Neural progenitor cell (in vitro differentiated cells): ENCODE measurements around the gene IL1RAPL1. TPM values are rescaled to one million over a fixed set of nuclear protein-coding genes. Genes with fewer than 3 reads are reported as not detected.

Experiments
- DNase-seq: peaks from one replicate; pipeline ENCODE4 v3.0.0-alpha.2; 2016; ENCODE audit warnings: low spot score
- H2AFZ ChIP-seq: fragments of 200-600 bp; sonication (generic); replicated peaks from 2 replicates; pipeline ENCODE4 v1.6.1; 2016; ENCODE audit warnings: antibody characterized with exemption
- H3F3A ChIP-seq: fragments of 200-600 bp; sonication (generic); 2 replicates; pipeline ENCODE4 v1.6.1; 2016; ENCODE audit warnings: antibody characterized with exemption, low read depth
- H3K27ac ChIP-seq: fragments of 200-600 bp; sonication (generic); 2 replicates; pipeline ENCODE4 v1.5.1; 2016; ENCODE audit warnings: mild to moderate bottlenecking
- H3K27me3 ChIP-seq: fragments of 200-600 bp; sonication (generic); 2 replicates; pipeline ENCODE4 v1.6.1; 2016; ENCODE audit warnings: mild to moderate bottlenecking, moderate library complexity
- H3K36me3 ChIP-seq: fragments of 200-600 bp; sonication (generic); 2 replicates; pipeline ENCODE4 v1.5.1; 2016
- H3K4me1 ChIP-seq: fragments of 200-600 bp; sonication (generic); 2 replicates; pipeline ENCODE4 v1.6.1; 2016; ENCODE audit warnings: mixed run types
- H3K4me2 ChIP-seq: fragments of 200-600 bp; sonication (generic); 2 replicates; pipeline ENCODE4 v1.6.1; 2016
- H3K4me3 ChIP-seq: fragments of 200-600 bp; sonication (generic); 2 replicates; pipeline ENCODE4 v1.5.1; 2016
- H3K79me2 ChIP-seq: fragments of 200-600 bp; sonication (generic); 2 replicates; pipeline ENCODE4 v1.6.1; 2016; ENCODE audit warnings: low read depth
- H3K9ac ChIP-seq: fragments of 200-600 bp; sonication (generic); 2 replicates; pipeline ENCODE4 v1.6.1; 2016
- H3K9me3 ChIP-seq: fragments of 200-600 bp; sonication (generic); 2 replicates; pipeline ENCODE4 v1.5.1; 2016; ENCODE audit warnings: low read depth
- H4K20me1 ChIP-seq: fragments of 200-600 bp; sonication (generic); 2 replicates; pipeline ENCODE4 v1.6.1; 2016; ENCODE audit warnings: low read depth
- H3K27ac Mint-ChIP-seq: 3 replicates; pipeline ENCODE4 v1.8.0; 2021; ENCODE audit warnings: mixed read lengths
- H3K27me3 Mint-ChIP-seq: 2 replicates; pipeline ENCODE4 v1.8.0; 2022; ENCODE audit warnings: low read depth, mild to moderate bottlenecking, inconsistent platforms, moderate library complexity, mixed read lengths; ENCODE audit not compliant: insufficient read depth
- H3K36me3 Mint-ChIP-seq: 3 replicates; pipeline ENCODE4 v1.8.0; 2021; ENCODE audit warnings: mixed read lengths
- H3K4me1 Mint-ChIP-seq: 3 replicates; pipeline ENCODE4 v1.8.0; 2021; ENCODE audit warnings: mixed read lengths
- H3K4me3 Mint-ChIP-seq: 3 replicates; pipeline ENCODE4 v1.8.0; 2021; ENCODE audit warnings: mild to moderate bottlenecking, moderate library complexity, mixed read lengths
- H3K9me3 Mint-ChIP-seq: 3 replicates; pipeline ENCODE4 v1.8.0; 2020; ENCODE audit warnings: mixed read lengths
- EZH2 ChIP-seq: fragments of 200-600 bp; sonication (generic); IDR thresholded peaks from 2 replicates; pipeline ENCODE4 v1.6.1; 2017; ENCODE audit warnings: antibody characterized with exemption, mild to moderate bottlenecking, moderate library complexity
- EZH2phosphoT487 ChIP-seq: fragments of 200-600 bp; sonication (generic); IDR thresholded peaks from 2 replicates; pipeline ENCODE4 v1.6.1; 2017; ENCODE audit warnings: antibody characterized with exemption
- total RNA-seq: library from RNA; depleted of rRNA; stranded (reverse); fragments of >200 nt; gene quantifications from 2 replicates; pipeline ENCODE4 v1.2.3, GENCODE V29; 2015; ENCODE audit warnings: low replicate concordance
- TF ChIP-seq, protein P1 (sequence below): fragments of 200-600 bp; sonication (generic); IDR thresholded peaks from 2 replicates; pipeline ENCODE4 v1.5.1; 2017; ENCODE audit warnings: antibody characterized with exemption, mild to moderate bottlenecking

Gene IL1RAPL1
- total RNA-seq, 1 donor from 2014 or later, result 13.4 TPM

DNA sequence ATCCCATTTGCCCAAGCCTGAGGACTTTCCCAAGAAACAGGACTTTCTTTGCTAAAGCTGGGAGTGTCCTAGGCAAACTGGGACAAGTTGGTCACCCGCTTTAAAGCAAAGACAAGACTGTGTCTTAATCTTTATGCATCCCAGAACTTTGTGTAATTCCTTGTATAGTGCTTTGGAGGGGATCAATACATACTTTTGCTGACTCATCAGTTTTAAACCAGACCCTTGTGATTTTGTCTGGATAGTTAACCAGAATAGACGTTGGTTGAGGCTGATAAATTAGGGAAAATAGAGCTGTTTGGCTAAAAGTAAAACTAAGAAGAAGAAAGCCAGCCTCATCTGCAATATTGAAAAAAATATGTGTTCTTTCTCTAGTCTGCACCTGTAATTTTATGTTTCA, 82.8 kb downstream of the IL1RAPL1 start:
- no peak overlapping the region for H3K4me2 ChIP-seq
- H3K4me3 Mint-ChIP-seq, result no peak overlapping the region

DNA sequence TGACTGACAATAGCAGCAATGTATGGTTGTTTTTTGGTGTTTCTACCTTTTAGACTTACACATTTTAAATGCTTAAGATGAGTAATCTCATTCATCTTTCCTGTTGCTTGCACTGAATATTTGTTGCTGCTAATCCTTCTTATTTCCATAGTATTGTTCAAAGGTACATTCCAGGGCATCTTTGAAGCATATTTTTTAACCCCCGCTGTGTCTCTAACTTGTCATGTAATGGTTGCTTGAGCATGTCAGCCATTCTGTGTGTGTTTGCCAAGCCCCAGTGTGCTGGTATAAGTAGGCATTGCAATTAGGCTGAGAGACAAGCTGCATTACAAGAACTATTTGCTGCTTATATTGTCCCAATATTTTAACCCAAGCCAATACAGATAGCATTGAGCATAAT, 87.9 kb downstream of the IL1RAPL1 start:
- Mint-ChIP-seq H3K27me3 (no peaks in the 10 kb centered on the region), H3K4me3 (no peak overlapping the region), H3K4me1 (peaks cover 9% of the 10 kb centered on the region), H3K9me3 (no peaks in the 10 kb centered on the region), H3K27ac (no peak overlapping the region), H3K36me3 (no peaks in the 10 kb centered on the region)
- Histone ChIP-seq H4K20me1 (no peaks in the 10 kb centered on the region), H2AFZ (no peak overlapping the region), H3K4me3 (no peak overlapping the region), H3K4me1 (peaks cover 4% of the 10 kb centered on the region), H3K9ac (no peak overlapping the region), H3F3A (no peaks in the 10 kb centered on the region), H3K9me3 (peaks cover 9% of the 10 kb centered on the region), H3K27ac (no peak overlapping the region), H3K79me2 (no peaks in the 10 kb centered on the region), H3K36me3 (no peaks in the 10 kb centered on the region), H3K27me3 (no peaks in the 10 kb centered on the region), H3K4me2 (no peak overlapping the region)
- peak; percentile 2 for DNase-seq
- TF ChIP-seq, protein P1, sequence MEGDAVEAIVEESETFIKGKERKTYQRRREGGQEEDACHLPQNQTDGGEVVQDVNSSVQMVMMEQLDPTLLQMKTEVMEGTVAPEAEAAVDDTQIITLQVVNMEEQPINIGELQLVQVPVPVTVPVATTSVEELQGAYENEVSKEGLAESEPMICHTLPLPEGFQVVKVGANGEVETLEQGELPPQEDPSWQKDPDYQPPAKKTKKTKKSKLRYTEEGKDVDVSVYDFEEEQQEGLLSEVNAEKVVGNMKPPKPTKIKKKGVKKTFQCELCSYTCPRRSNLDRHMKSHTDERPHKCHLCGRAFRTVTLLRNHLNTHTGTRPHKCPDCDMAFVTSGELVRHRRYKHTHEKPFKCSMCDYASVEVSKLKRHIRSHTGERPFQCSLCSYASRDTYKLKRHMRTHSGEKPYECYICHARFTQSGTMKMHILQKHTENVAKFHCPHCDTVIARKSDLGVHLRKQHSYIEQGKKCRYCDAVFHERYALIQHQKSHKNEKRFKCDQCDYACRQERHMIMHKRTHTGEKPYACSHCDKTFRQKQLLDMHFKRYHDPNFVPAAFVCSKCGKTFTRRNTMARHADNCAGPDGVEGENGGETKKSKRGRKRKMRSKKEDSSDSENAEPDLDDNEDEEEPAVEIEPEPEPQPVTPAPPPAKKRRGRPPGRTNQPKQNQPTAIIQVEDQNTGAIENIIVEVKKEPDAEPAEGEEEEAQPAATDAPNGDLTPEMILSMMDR, result no peak
- TF ChIP-seq EZH2phosphoT487 (no peak), EZH2 (no peak)

More for the DNA sequence above, 82.8 kb downstream of the IL1RAPL1 start:
- Histone ChIP-seq H3K27ac (no peak overlapping the region), H3K4me1 (peaks cover 10% of the 10 kb centered on the region), H3K27me3 (no peaks in the 10 kb centered on the region), H3K79me2 (peaks cover 4% of the 10 kb centered on the region), H3K9me3 (no peaks in the 10 kb centered on the region), H3K9ac (no peak overlapping the region), H3K36me3 (no peaks in the 10 kb centered on the region), H3K4me3 (no peak overlapping the region), H4K20me1 (no peaks in the 10 kb centered on the region), H2AFZ (no peak overlapping the region), H3F3A (no peaks in the 10 kb centered on the region)
- H3K9me3 Mint-ChIP-seq, result no peaks in the 10 kb centered on the region
- H3K27ac Mint-ChIP-seq, result no peak overlapping the region
- DNase-seq, result no peak
- no peaks in the 10 kb centered on the region for H3K27me3 Mint-ChIP-seq
- H3K36me3 Mint-ChIP-seq, result no peaks in the 10 kb centered on the region
- no peak for TF ChIP-seq EZH2
- TF ChIP-seq, protein P1, result no peak
- no peak for TF ChIP-seq EZH2phosphoT487
- peaks cover 6% of the 10 kb centered on the region for H3K4me1 Mint-ChIP-seq

DNA sequence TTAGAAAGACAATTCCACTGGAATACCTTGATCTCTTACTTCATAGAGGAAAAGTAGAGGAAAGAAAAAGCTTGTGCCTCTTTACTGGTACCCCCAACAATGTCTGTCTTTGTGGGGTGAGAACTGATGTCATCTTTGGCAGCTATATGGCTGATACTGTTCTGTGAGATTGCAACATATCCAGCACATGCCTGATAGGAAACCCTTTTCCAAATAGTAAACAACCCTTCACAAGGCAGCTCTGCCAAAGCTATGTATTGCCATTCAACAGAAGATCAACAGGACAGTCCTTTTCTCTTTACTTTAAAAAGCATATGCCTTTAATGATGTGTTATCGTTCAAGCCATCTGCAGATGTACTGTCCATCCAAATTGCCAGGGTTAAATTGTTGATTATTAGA, 105.9 kb downstream of the IL1RAPL1 start:
- H3K27ac Mint-ChIP-seq, result no peak overlapping the region
- H3F3A ChIP-seq, result no peaks in the 10 kb centered on the region
- no peak overlapping the region for H3K4me3 Mint-ChIP-seq
- H2AFZ ChIP-seq, result no peak overlapping the region
- H3K9ac ChIP-seq, result no peak overlapping the region
- no peak for DNase-seq
- H3K79me2 ChIP-seq, result no peaks in the 10 kb centered on the region
- H4K20me1 ChIP-seq, result no peaks in the 10 kb centered on the region
- H3K27me3 ChIP-seq, result no peaks in the 10 kb centered on the region
- no peaks in the 10 kb centered on the region for H3K4me1 ChIP-seq
- H3K36me3 Mint-ChIP-seq, result no peaks in the 10 kb centered on the region
- H3K27ac ChIP-seq, result no peak overlapping the region
- peaks cover 3% of the 10 kb centered on the region for H3K9me3 Mint-ChIP-seq
- H3K36me3 ChIP-seq, result no peaks in the 10 kb centered on the region
- H3K4me3 ChIP-seq, result no peak overlapping the region
- no peaks in the 10 kb centered on the region for H3K9me3 ChIP-seq
- TF ChIP-seq, protein P1, result no peak
- no peak for TF ChIP-seq EZH2
- TF ChIP-seq EZH2phosphoT487, result no peak
- no peak overlapping the region for H3K4me2 ChIP-seq
- H3K4me1 Mint-ChIP-seq, result no peaks in the 10 kb centered on the region
- H3K27me3 Mint-ChIP-seq, result no peaks in the 10 kb centered on the region
